HepG2 (cell line): ENCODE data around the gene METTL1. TPM values are rescaled to one million over a fixed set of nuclear protein-coding genes. Genes with fewer than 3 reads are reported as not detected.

Experiments
- ATAC-seq: fragments of 200-7000 bp; cut with Tn5 transposase; 3 replicates; pipeline ENCODE4 v1.9.1; 2020; ENCODE audit warnings: mild to moderate bottlenecking, moderate library complexity
- BruUV-seq: library from RNA; stranded (reverse); fragments of 400-500 nt; replicated peaks from 2 replicates; lab custom pipeline; 2021; lab: Mats Ljungman, UMichigan
- CTCF ChIA-PET: fragments of 300-600 bp; formaldehyde crosslinking; extraction: SDS; loops from one replicate; lab custom pipeline; 2021; ENCODE audit warnings: low total read pairs, inconsistent platforms, low intra/inter-chr PET ratio; lab: Yijun Ruan, JAX
- POLR2A ChIA-PET: fragments of 350-600 bp; sonication (Branson Sonifier 250); formaldehyde crosslinking; loops from one replicate; lab custom pipeline; 2020; ENCODE audit warnings: antibody characterized with exemption, inconsistent platforms; lab: Yijun Ruan, JAX
- DNase-seq: peaks from one replicate; pipeline ENCODE4 v3.0.0-alpha.2; 2015; ENCODE audit warnings: low spot score
- FAIRE-seq: peaks from 3 replicates; lab custom pipeline; 2011; peaks lifted over from hg19 to GRCh38; lab: Jason Lieb, UNC
- H2AFZ ChIP-seq: one replicate; pipeline ENCODE4 v1.6.1; 2011; ENCODE audit warnings: low read length, inconsistent platforms
- H3K27ac ChIP-seq: fragments of 300-600 bp; 3 replicates; pipeline ENCODE4 v1.8.0; 2011; ENCODE audit warnings: mixed run types, mild to moderate bottlenecking, mixed read lengths, low read length, inconsistent platforms; ENCODE audit not compliant: insufficient read depth; ENCODE audit errors: extremely low read length
- H3K27me3 ChIP-seq, 2 experiments: fragments of 200-600 bp in 1 of 2; 2 replicates in 1 of 2; 3 replicates in 1 of 2; pipeline versions ENCODE4 v1.6.0 to v1.8.0; 2011; ENCODE audit warnings: low read length in 2 of 2, mild to moderate bottlenecking in 2 of 2, moderate library complexity in 2 of 2, inconsistent platforms in 1 of 2; ENCODE audit not compliant: insufficient read depth in 2 of 2, control insufficient read depth in 1 of 2
- H3K36me3 ChIP-seq, 2 experiments: fragments of 200-600 bp in 1 of 2; replicated peaks in 1 of 2; 2 replicates in 1 of 2; 3 replicates in 1 of 2; pipeline versions ENCODE4 v1.5.1 to v1.8.0; 2011; ENCODE audit warnings: low read length in 2 of 2, inconsistent platforms in 1 of 2; ENCODE audit not compliant: insufficient read depth in 2 of 2, control insufficient read depth in 1 of 2
- H3K4me1 ChIP-seq: 2 replicates; pipeline ENCODE4 v1.5.1; 2012; ENCODE audit warnings: low read length, inconsistent platforms; ENCODE audit not compliant: insufficient read depth
- H3K4me2 ChIP-seq: 2 replicates; pipeline ENCODE4 v1.6.0; 2011; ENCODE audit warnings: low read depth, low read length, inconsistent platforms
- H3K4me3 ChIP-seq, 3 experiments: fragments of 200-600 bp in 1 of 3; sonication (generic), shearing (Covaris generic) in 1 of 3; replicated peaks in 1 of 3; 2 replicates each; pipeline ENCODE4 v1.5.1; 2011 to 2016; ENCODE audit warnings: low read length in 3 of 3, inconsistent platforms in 2 of 3, low read depth in 2 of 3, mild to moderate bottlenecking in 2 of 3, control low read depth in 1 of 3, mixed read lengths in 1 of 3; ENCODE audit not compliant: insufficient read depth in 1 of 3
- H3K79me2 ChIP-seq: one replicate; pipeline ENCODE4 v1.6.1; 2011; ENCODE audit warnings: low read length, inconsistent platforms; ENCODE audit not compliant: insufficient read depth
- H3K9ac ChIP-seq: 2 replicates; pipeline ENCODE4 v1.6.0; 2011; ENCODE audit warnings: mild to moderate bottlenecking, low read depth, low read length, inconsistent platforms; ENCODE audit not compliant: insufficient read depth
- H3K9me3 ChIP-seq: 2 replicates; pipeline ENCODE4 v1.5.1; 2012; ENCODE audit warnings: mild to moderate bottlenecking, low read length
- H4K20me1 ChIP-seq: 2 replicates; pipeline ENCODE4 v1.6.0; 2011; ENCODE audit warnings: inconsistent platforms, mild to moderate bottlenecking, low read length, moderate library complexity; ENCODE audit not compliant: insufficient read depth
- ARNTL ChIP-seq: sonication (generic); formaldehyde crosslinking; IDR thresholded peaks from 2 replicates; pipeline ENCODE4 v1.4.0; 2020; ENCODE audit warnings: mild to moderate bottlenecking, missing genetic modification reagents
- ELK4 ChIP-seq: sonication (generic); formaldehyde crosslinking; IDR thresholded peaks from 2 replicates; pipeline ENCODE4 v1.9.0; 2021; ENCODE audit warnings: missing genetic modification reagents, borderline replicate concordance
- FOXP1 ChIP-seq, 2 experiments: fragments of 450-650 bp in 1 of 2; IDR thresholded peaks; 2 replicates each; pipeline ENCODE4 v1.6.1; 2017 to 2018; ENCODE audit warnings: antibody characterized with exemption in 1 of 2
- HDAC2 ChIP-seq: sonication (generic); formaldehyde crosslinking; IDR thresholded peaks from 2 replicates; pipeline ENCODE4 v1.4.0; 2020; ENCODE audit warnings: missing genetic modification reagents
- MTF2 ChIP-seq: sonication (generic); formaldehyde crosslinking; IDR thresholded peaks from 2 replicates; pipeline ENCODE4 v1.5.0; 2020; ENCODE audit warnings: missing genetic modification reagents, borderline replicate concordance
- NRL ChIP-seq: sonication (generic); formaldehyde crosslinking; IDR thresholded peaks from 2 replicates; pipeline ENCODE4 v1.5.0; 2020; ENCODE audit warnings: missing genetic modification reagents, mild to moderate bottlenecking, moderate library complexity, borderline replicate concordance
- TARDBP ChIP-seq: sonication (generic); formaldehyde crosslinking; IDR thresholded peaks from 2 replicates; pipeline ENCODE4 v1.8.0; 2022; ENCODE audit warnings: mild to moderate bottlenecking, missing genetic modification reagents
- TCF7 ChIP-seq: sonication (generic); IDR thresholded peaks from 2 replicates; pipeline ENCODE4 v1.6.1; 2016; ENCODE audit warnings: antibody characterized with exemption, low read depth
- THRA ChIP-seq: sonication (generic); formaldehyde crosslinking; IDR thresholded peaks from 2 replicates; pipeline ENCODE4 v1.4.0; 2020; ENCODE audit warnings: missing genetic modification reagents, borderline replicate concordance
- UBTF ChIP-seq: sonication (generic); formaldehyde crosslinking; IDR thresholded peaks from 2 replicates; pipeline ENCODE4 v1.4.0; 2020; ENCODE audit warnings: mild to moderate bottlenecking, missing genetic modification reagents
- WIZ ChIP-seq: sonication (generic); formaldehyde crosslinking; IDR thresholded peaks from 2 replicates; pipeline ENCODE4 v1.5.1; 2020; ENCODE audit warnings: mild to moderate bottlenecking, missing genetic modification reagents
- ZNF768 ChIP-seq: sonication (generic); formaldehyde crosslinking; IDR thresholded peaks from 2 replicates; pipeline ENCODE4 v1.4.0; 2020; ENCODE audit warnings: missing genetic modification reagents
- ZNF780A ChIP-seq: sonication (generic); formaldehyde crosslinking; IDR thresholded peaks from 2 replicates; pipeline ENCODE4 v1.8.0; 2022; ENCODE audit warnings: mild to moderate bottlenecking, missing genetic modification reagents, moderate library complexity
- ZSCAN31 ChIP-seq: sonication (generic); formaldehyde crosslinking; IDR thresholded peaks from 2 replicates; pipeline ENCODE4 v1.5.0; 2020; ENCODE audit warnings: low read depth, mild to moderate bottlenecking, missing genetic modification reagents
- ZZZ3 ChIP-seq: sonication (generic); formaldehyde crosslinking; IDR thresholded peaks from 2 replicates; pipeline ENCODE4 v1.4.0; 2020; ENCODE audit warnings: missing genetic modification reagents, mild to moderate bottlenecking, borderline replicate concordance
- WGBS: methylation state at CpG from one replicate; pipeline ENCODE4 v1.1.6; 2017; ENCODE audit warnings: low lambda C conversion rate; 5-methylcytosine and 5-hydroxymethylcytosine counted together
- in situ Hi-C: cut with HindIII; loops from 2 replicates; pipeline ENCODE4 v1.10.0; 2017; ENCODE audit warnings: low pct_unique_long_range_greater_than_20kb; ENCODE audit not compliant: extremely low pct_ligation_motif_present
- intact Hi-C: fragments of 100-400 bp; cut with micrococcal nuclease; formaldehyde crosslinking; loops from one replicate; pipeline ENCODE4 v1.10.0; 2022; ENCODE audit not compliant: unreplicated experiment
- polyA plus RNA-seq, 8 experiments: library from polyadenylated mRNA; depleted of rRNA in 3 of 8; stranded (reverse) in 7 of 8; unstranded in 1 of 8; fragments of >200 nt; fragmentation: Illumina TruSeq in 4 of 8; extraction: Trizol in 4 of 8; gene quantifications; 2 replicates each; pipeline versions ENCODE4 v1.2.1 to v1.2.3, GENCODE V29; 2011 to 2016; ENCODE audit warnings: low read depth in 4 of 8, missing spikeins in 1 of 8, mixed read lengths in 1 of 8; ENCODE audit not compliant: insufficient read depth in 1 of 8
- total RNA-seq, 5 experiments: library from RNA; depleted of rRNA; stranded (reverse); fragments of >200 nt; fragmentation: Illumina TruSeq; extraction: Trizol; gene quantifications; 2 replicates each; pipeline ENCODE4 v1.2.3, GENCODE V29; 2016; ENCODE audit warnings: low read depth in 1 of 5

METTL1 gene
- total and polyA plus RNA-seq, 2 of the 13 experiments (the other 11 are each of a cell fraction or from before 2014, with no cell fraction given) = 34.7 to 36.9 TPM

- ChIA-PET POLR2A (interaction anchor here (1.4 kb wide), 1 partner anchor 8 kb away, joined by 9 read pairs; no protein-coding TSS in a partner anchor), CTCF (interaction anchor here (1.3 kb wide), 1 partner anchor 141 kb away, joined by 4 read pairs; no protein-coding TSS in a partner anchor)
- FAIRE-seq = no peak
- Histone ChIP-seq H3K27me3 (peaks cover 0 to 6% of the 10 kb centered on the region in 2 experiments; a peak in 1 of 5 replicates), H3K9ac (no peak overlapping the region), H3K4me1 (peaks cover 36% of the 10 kb centered on the region), H3K9me3 (no peaks in the 10 kb centered on the region), H3K79me2 (no peaks in the 10 kb centered on the region), H3K27ac (no peak overlapping the region), H4K20me1 (no peaks in the 10 kb centered on the region), H3K36me3 (peaks cover 4 to 10% of the 10 kb centered on the region in 2 experiments; a peak in 4 of 5 replicates), H3K4me3 (0 out of 6 replicates have a peak overlapping the region, but pooled peaks of 1 of the 3 experiments have one; percentile 78), H2AFZ (no peak overlapping the region), H3K4me2 (peak overlapping the region; percentile 95; the same call in 1 of the 2 replicates)
- in situ Hi-C loops = no loop called here
- ATAC-seq = no peak; the same call in 2 of the 3 replicates
- BruUV-seq = no TSS peak
- no peak for DNase-seq
- WGBS = 88% methylated on average over 6 of the region's 6 CpGs
- intact Hi-C loops = no loop called here
- TF ChIP-seq ZZZ3 (CRISPR knock-in tag) (no peak), ZNF768 (no peak), TARDBP (CRISPR knock-in tag) (no peak), WIZ (CRISPR knock-in tag) (no peak), HDAC2 (CRISPR knock-in tag) (no peak), ELK4 (CRISPR knock-in tag) (no peak), THRA (CRISPR knock-in tag) (no peak), ZSCAN31 (CRISPR knock-in tag) (no peak), MTF2 (CRISPR knock-in tag) (no peak), ZNF780A (CRISPR knock-in tag) (no peak), UBTF (CRISPR knock-in tag) (no peak), TCF7 (no peak), FOXP1 (IDR thresholded peaks at IDR 0.05) (no peak), FOXP1 (CRISPR knock-in tag; IDR thresholded peaks at IDR 0.05) (no peak), NRL (CRISPR knock-in tag) (no peak), ARNTL (no peak)
These were observed 7.8 kb downstream of the METTL1 start for GRCh38 chr12:57763881-57764661.
